Non-pigmented ciliary epithelial cell (primary cell): Measurements from ENCODE around the gene ITPK1.

ENCODE experiments used
- DNase-seq: peaks from one replicate; pipeline ENCODE4 v3.0.0-alpha.2; 2010; ENCODE audit warnings: low read depth

ITPK1 gene

GRCh38 chr14:93059917-93060545 lies 55.7 kb downstream of the ITPK1 start:
- no peak for DNase-seq

- no peak for DNase-seq
Observed at GRCh38 chr14:93059260-93059659, 56.5 kb downstream of the ITPK1 start.

GRCh38 chr14:93057586-93058280 lies 58.0 kb downstream of the ITPK1 start:
- DNase-seq, result no peak

GRCh38 chr14:93056840-93057585 lies 58.7 kb downstream of the ITPK1 start:
- no peak for DNase-seq

GRCh38 chr14:93056166-93056839 lies 59.4 kb downstream of the ITPK1 start:
- DNase-seq, result no peak

- no peak for DNase-seq
Observed at GRCh38 chr14:93055651-93056115, 60.0 kb downstream of the ITPK1 start.

GRCh38 chr14:93054876-93055275 lies 60.8 kb downstream of the ITPK1 start:
- DNase-seq, result no peak

- DNase-seq, result no peak
Observed at GRCh38 chr14:93054006-93054405, 61.7 kb downstream of the ITPK1 start.

- no peak for DNase-seq
Observed at GRCh38 chr14:93051600-93052546, 63.9 kb downstream of the ITPK1 start.

GRCh38 chr14:93050761-93051160 lies 65.0 kb downstream of the ITPK1 start:
- no peak for DNase-seq

GRCh38 chr14:93049867-93050331 lies 65.8 kb downstream of the ITPK1 start:
- no peak for DNase-seq

- no peak for DNase-seq
Observed at GRCh38 chr14:93049315-93049714, 66.4 kb downstream of the ITPK1 start.

GRCh38 chr14:93048843-93049242 lies 66.9 kb downstream of the ITPK1 start:
- no peak for DNase-seq

- no peak for DNase-seq
Observed at GRCh38 chr14:93047661-93048060, 68.1 kb downstream of the ITPK1 start.

GRCh38 chr14:93047157-93047556 lies 68.6 kb downstream of the ITPK1 start:
- no peak for DNase-seq

- DNase-seq, result no peak
Observed at GRCh38 chr14:93046705-93047050, 69.0 kb downstream of the ITPK1 start.

- DNase-seq, result peak; percentile 58
Observed at GRCh38 chr14:93045965-93046704, 69.6 kb downstream of the ITPK1 start.

GRCh38 chr14:93045211-93045674 lies 70.5 kb downstream of the ITPK1 start:
- DNase-seq, result no peak

GRCh38 chr14:93044556-93044955 lies 71.2 kb downstream of the ITPK1 start:
- no peak for DNase-seq

GRCh38 chr14:93044121-93044520 lies 71.6 kb downstream of the ITPK1 start:
- no peak for DNase-seq
